Small intestine (tissue), 16 donors: ENCODE data around the gene KLRF2. TPM values are rescaled to one million over a fixed set of nuclear protein-coding genes. Genes with fewer than 3 reads are reported as not detected.

Source experiments
- DNase-seq, 2 donors: peaks; one replicate each; pipeline versions ENCODE4 v3.0.0 to v3.0.0-alpha.2; 2013
- FAIRE-seq: peaks from 2 replicates; lab custom pipeline; 2012; peaks lifted over from hg19 to GRCh38; lab: Jason Lieb, UNC
- H3K27ac ChIP-seq, 3 donors: one replicate each; pipeline ENCODE4 v1.5.1; 2013; ENCODE audit warnings: low read length in 2 of 3, mild to moderate bottlenecking in 2 of 3, control low read depth in 1 of 3, inconsistent platforms in 1 of 3, low read depth in 1 of 3, moderate library complexity in 1 of 3
- H3K27me3 ChIP-seq, 3 donors: one replicate each; pipeline ENCODE4 v1.6.1; 2013; ENCODE audit warnings: low read length in 3 of 3, inconsistent platforms in 1 of 3; ENCODE audit not compliant: control insufficient read depth in 3 of 3, insufficient read depth in 3 of 3
- H3K36me3 ChIP-seq, 3 donors: one replicate each; pipeline ENCODE4 v1.6.1; 2013; ENCODE audit warnings: low read length in 3 of 3, inconsistent platforms in 1 of 3, low read depth in 1 of 3, mild to moderate bottlenecking in 1 of 3, moderate library complexity in 1 of 3; ENCODE audit not compliant: control insufficient read depth in 3 of 3, insufficient read depth in 2 of 3
- H3K4me1 ChIP-seq, 3 donors: one replicate each; pipeline ENCODE4 v1.6.1; 2013; ENCODE audit warnings: low read length in 2 of 3, inconsistent platforms in 1 of 3, low read depth in 1 of 3, mild to moderate bottlenecking in 1 of 3, moderate library complexity in 1 of 3; ENCODE audit not compliant: control insufficient read depth in 3 of 3, insufficient read depth in 2 of 3
- H3K4me3 ChIP-seq, 3 donors: one replicate each; pipeline ENCODE4 v1.5.1; 2013; ENCODE audit warnings: low read length in 3 of 3, control low read depth in 1 of 3, inconsistent platforms in 1 of 3, low read depth in 1 of 3, mild to moderate bottlenecking in 1 of 3, moderate library complexity in 1 of 3
- H3K9me3 ChIP-seq, 2 donors: one replicate each; pipeline ENCODE4 v1.6.1; 2013; ENCODE audit warnings: low read depth in 1 of 2, low read length in 1 of 2; ENCODE audit not compliant: control insufficient read depth in 2 of 2, insufficient read depth in 1 of 2
- whole genome bisulfite sequencing, 3 donors: extraction: QIAGEN DNeasy Blood & Tissue Kit; methylation state at CpG; one replicate each; pipeline ENCODE4 v1.1.7; 2013; 5-methylcytosine and 5-hydroxymethylcytosine counted together
- long read RNA-seq, 10 donors: transcript quantifications; one replicate each; lab custom pipeline, GENCODE V29; 2026
- polyA plus RNA-seq, 4 donors: library from polyadenylated mRNA; stranded (reverse) in 3 of 4; unstranded in 1 of 4; fragments of 200-250 nt in 3 of 4; fragments of 120-200 nt in 1 of 4; gene quantifications; one replicate each; pipeline versions ENCODE4 v1.2.1 to v1.2.3, GENCODE V29; 2013
- donor health status: healthy with polysubstance abuse.
- donor health status: control.
- donor health status: control.
- donor health status: Bipolar disorder and iron deficiency.
- donor health status: healthy.

Gene KLRF2, protein sequence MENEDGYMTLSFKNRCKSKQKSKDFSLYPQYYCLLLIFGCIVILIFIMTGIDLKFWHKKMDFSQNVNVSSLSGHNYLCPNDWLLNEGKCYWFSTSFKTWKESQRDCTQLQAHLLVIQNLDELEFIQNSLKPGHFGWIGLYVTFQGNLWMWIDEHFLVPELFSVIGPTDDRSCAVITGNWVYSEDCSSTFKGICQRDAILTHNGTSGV
- polyA plus RNA-seq: under 1 TPM in 1 of 4 donors, not detected in 3; 0.75 TPM
- long read RNA-seq, donor 1, partial matches to known transcripts: 0 of 1 reads
- long read RNA-seq, donor 1, other reads (novel, unspliced or antisense): 0 of 1 reads
- long read RNA-seq, donor 2: 0 reads
- long read RNA-seq, donor 3: 0 reads
- long read RNA-seq, donor 4: 0 reads
- long read RNA-seq, donor 5: 0 reads
- long read RNA-seq, donor 6: 0 reads
- long read RNA-seq, donor 7: 0 reads
- long read RNA-seq, donor 8: 0 reads
- long read RNA-seq, donor 9: 0 reads
- long read RNA-seq, donor 10: 0 reads

DNA sequence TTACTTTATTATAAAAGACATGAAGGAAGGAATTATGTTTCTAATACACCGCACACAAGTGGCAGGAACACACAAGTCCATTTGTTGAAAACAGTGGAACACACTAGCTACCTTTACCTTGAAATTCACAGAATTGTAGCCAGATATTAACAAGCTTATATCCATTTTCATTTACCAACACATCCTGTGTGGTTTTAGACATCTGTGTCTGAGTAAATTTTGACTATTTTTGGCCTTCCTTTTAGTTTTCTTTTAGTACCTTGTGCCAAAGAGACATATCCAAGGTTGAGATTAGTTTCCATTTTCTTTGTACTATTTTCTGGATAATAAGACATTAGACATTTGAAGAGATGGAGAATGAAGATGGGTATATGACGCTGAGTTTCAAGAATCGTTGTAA is at the start of gene KLRF2:
Gene KLRF2 (plus strand): TSS at position 244 of the 400 bp plus-strand sequence. CDS start 107 bp downstream, at position 351.
- DNase-seq (peak in 1 of 2 donors; percentile 20), FAIRE-seq (no peak)
- Histone ChIP-seq H3K36me3 (no peaks in the 10 kb centered on the region), H3K4me1 (no peaks in the 10 kb centered on the region), H3K9me3 (no peaks in the 10 kb centered on the region), H3K27ac (no peak within 1 kb of the TSS), H3K27me3 (no peaks in the 10 kb centered on the region), H3K4me3 (no peak within 1 kb of the TSS)
- WGBS, 3 donors: 91 to 95% (median 92%) methylated on average over 3 of the region's 3 CpGs

DNA sequence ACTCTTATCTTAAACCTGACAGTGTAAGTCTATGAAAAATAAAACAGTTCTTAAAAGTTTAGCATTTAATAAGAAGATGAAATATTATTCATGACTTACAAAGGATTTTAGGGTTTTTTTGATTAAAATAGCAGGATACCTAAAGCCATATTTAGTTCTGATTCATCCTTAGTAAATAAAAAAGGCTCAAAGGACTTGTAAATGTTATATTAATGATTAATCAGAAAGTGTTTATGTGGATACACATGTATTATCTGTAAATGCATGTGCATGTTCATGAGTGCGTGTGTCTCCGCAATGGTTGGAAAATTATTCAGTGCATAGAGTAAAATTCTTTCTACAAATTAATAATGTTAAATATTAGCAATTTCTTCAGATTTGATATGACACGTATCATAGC is 49.6 kb upstream of the KLRF2 start:
- H3K4me3 ChIP-seq: no peak overlapping the region
- DNase-seq (no peak), FAIRE-seq (peak; percentile 41)
- no peak overlapping the region for H3K27ac ChIP-seq
- no peaks in the 10 kb centered on the region for H3K9me3 ChIP-seq
- no peaks in the 10 kb centered on the region for H3K27me3 ChIP-seq
- H3K4me1 ChIP-seq: no peaks in the 10 kb centered on the region
- WGBS, 3 donors: 40 to 56% (median 50%) methylated on average over 3 of the region's 3 CpGs
- no peaks in the 10 kb centered on the region for H3K36me3 ChIP-seq

DNA sequence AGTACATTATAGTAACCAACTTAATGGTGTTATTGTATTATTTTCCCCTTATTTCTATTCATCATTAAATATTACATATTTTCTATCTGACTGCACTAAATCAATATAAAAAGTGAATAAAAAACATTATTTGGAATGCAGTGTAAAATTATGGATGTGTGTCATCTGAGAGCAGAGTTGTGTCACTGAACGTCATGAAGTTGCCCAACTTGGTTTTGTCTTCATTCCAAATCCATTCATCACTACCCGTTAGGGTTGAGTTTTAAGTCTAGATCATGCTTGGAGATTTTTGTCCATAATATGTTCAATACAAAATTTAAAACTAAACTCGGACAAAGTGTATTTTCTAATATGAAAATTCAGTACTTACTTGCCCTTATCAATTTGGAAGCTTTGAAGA is 37.9 kb upstream of the KLRF2 start:
- Histone ChIP-seq H3K27me3 (no peaks in the 10 kb centered on the region), H3K36me3 (no peaks in the 10 kb centered on the region), H3K4me3 (no peak overlapping the region), H3K4me1 (no peaks in the 10 kb centered on the region), H3K27ac (no peak overlapping the region), H3K9me3 (no peaks in the 10 kb centered on the region)
- FAIRE-seq (no peak), DNase-seq (no peak)
- WGBS, 3 donors: 63 to 76% (median 74%) methylated on average over 3 of the region's 3 CpGs

DNA sequence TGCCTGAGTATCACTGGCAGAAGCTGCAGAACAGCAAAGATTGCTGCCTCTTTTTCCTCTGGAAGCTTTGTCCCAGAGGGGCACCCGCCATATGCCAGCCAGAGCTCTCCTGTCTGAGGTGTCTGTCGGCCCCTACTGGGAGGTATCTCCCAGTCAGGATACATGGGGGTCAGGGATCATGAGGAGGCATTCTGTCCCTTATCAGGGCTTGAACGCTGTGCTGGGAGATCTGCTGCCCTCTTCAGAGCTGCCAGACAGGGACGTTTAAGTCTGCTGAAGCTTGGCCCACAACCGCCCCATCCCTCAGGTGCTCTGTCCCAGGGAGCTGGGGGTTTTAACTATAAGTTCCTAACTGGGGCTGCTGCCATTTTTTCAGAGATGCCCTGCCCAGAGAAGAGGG is 32.4 kb upstream of the KLRF2 start:
- H3K27ac ChIP-seq: no peak overlapping the region
- H3K36me3 ChIP-seq: peaks cover 0 to 5% (median 0%) of the 10 kb centered on the region in 3 donors
- WGBS, 3 donors: 73 to 78% (median 77%) methylated on average over 5 of the region's 5 CpGs
- H3K9me3 ChIP-seq: no peaks in the 10 kb centered on the region
- FAIRE-seq (no peak), DNase-seq (no peak)
- H3K4me1 ChIP-seq: no peaks in the 10 kb centered on the region
- H3K27me3 ChIP-seq: no peaks in the 10 kb centered on the region
- H3K4me3 ChIP-seq: no peak overlapping the region

DNA sequence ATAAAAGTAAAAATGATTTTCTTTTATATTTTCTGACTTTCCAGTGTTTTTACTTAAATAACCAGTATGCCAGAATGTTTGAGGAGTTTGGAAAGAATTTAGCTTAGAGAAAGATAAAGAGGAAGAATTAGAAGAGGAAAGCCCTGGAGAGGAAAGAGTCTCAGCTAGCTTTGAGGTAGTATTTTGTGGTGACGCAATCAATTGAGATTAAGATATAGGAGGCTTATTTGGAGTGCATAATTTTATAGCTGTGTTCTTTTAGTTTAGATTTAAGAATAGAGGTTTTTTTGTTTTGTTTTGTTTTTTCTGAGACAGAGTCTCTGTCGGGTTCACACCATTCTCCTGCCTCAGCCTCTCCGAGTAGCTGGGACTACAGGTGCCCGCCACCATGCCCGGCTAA is 30.2 kb upstream of the KLRF2 start:
- Histone ChIP-seq H3K36me3 (peaks cover 0 to 5% (median 0%) of the 10 kb centered on the region in 3 donors), H3K4me3 (no peak overlapping the region), H3K9me3 (no peaks in the 10 kb centered on the region), H3K27ac (no peak overlapping the region), H3K27me3 (no peaks in the 10 kb centered on the region), H3K4me1 (no peaks in the 10 kb centered on the region)
- DNase-seq: no peak
- WGBS, 3 donors: 90 to 94% (median 92%) methylated on average over 5 of the region's 5 CpGs
- no peak for FAIRE-seq

DNA sequence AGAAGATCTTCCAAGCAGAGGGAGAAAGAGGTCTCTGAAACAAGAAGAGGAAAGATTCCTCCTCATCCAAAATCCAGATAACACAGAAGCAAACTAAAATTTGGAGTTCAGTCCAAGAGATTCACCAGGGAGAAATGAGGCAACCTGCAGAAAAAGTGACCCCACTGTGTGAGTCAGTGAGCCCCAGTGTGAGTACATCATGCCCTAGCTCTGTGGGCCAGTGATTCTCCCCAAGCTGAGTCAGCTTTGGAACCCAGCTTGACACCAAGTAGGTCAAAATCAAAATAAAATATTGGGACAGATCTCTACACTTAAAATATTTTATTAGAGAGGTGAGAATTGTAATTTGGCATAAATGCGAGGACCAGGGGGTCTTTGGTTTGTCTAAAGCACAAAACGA is 29.4 kb upstream of the KLRF2 start:
- no peak overlapping the region for H3K4me3 ChIP-seq
- H3K9me3 ChIP-seq: no peaks in the 10 kb centered on the region
- DNase-seq: no peak
- no peaks in the 10 kb centered on the region for H3K27me3 ChIP-seq
- H3K36me3 ChIP-seq: peaks cover 0 to 5% (median 0%) of the 10 kb centered on the region in 3 donors
- H3K4me1 ChIP-seq: no peaks in the 10 kb centered on the region
- 83 to 89% (median 87%) methylated on average over 2 of the region's 2 CpGs for WGBS, 3 donors
- no peak for FAIRE-seq
- no peak overlapping the region for H3K27ac ChIP-seq

DNA sequence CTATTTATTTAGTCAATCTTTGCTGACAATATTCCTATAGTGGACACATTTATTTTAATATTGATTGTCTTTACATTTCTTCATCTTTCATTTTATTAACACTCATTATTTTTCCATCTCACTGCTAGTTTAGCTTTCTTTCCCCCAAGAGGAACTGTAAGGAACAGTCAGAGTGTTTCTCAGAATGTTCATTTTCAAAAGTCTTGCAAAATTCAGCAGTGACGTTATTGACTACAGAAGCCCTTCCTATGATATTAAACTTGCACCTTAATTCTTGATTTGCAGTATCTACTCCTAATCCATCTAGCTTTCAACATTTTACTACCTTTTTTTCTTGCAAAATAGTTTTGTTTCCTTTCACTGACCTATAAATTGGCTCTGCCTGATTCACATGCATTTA is 25.1 kb upstream of the KLRF2 start:
- no peaks in the 10 kb centered on the region for H3K27me3 ChIP-seq
- FAIRE-seq: no peak
- no peaks in the 10 kb centered on the region for H3K9me3 ChIP-seq
- peaks cover 0 to 5% (median 0%) of the 10 kb centered on the region in 3 donors for H3K36me3 ChIP-seq
- 83 to 87% (median 83%) methylated on average over 1 of the region's 1 CpG for WGBS, 3 donors
- no peak overlapping the region for H3K27ac ChIP-seq
- DNase-seq: no peak
- H3K4me3 ChIP-seq: no peak overlapping the region
- H3K4me1 ChIP-seq: no peaks in the 10 kb centered on the region

DNA sequence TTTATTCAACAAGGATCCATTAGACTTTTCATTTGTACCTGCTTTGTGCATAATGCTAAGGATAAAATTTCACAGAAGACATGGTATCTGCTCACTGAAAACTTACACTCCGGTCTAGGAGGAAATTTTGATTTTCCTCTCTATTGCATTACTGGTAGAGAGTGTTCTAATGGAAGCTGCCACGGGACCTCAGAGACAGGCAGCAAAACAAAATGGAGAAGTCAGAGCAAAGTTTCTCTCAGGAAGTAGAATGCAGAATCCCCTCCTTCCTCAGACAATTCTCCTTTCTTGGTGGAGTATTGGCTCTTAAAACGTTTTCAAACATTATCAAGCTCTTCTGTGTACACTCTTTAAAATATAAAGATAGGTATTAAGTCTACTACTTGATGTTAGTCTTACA is 24.4 kb upstream of the KLRF2 start:
- WGBS, 3 donors: 62 to 66% (median 64%) methylated on average over 3 of the region's 3 CpGs
- no peaks in the 10 kb centered on the region for H3K27me3 ChIP-seq
- peaks cover 0 to 3% (median 0%) of the 10 kb centered on the region in 3 donors for H3K36me3 ChIP-seq
- DNase-seq (no peak), FAIRE-seq (no peak)
- no peak overlapping the region for H3K27ac ChIP-seq
- H3K4me1 ChIP-seq: no peaks in the 10 kb centered on the region
- H3K4me3 ChIP-seq: no peak overlapping the region
- H3K9me3 ChIP-seq: no peaks in the 10 kb centered on the region
